GM19099 (cell line): ENCODE results near the gene RWDD4.

Experiments used
- POLR2A ChIP-seq: IDR thresholded peaks from 3 replicates; pipeline ENCODE4 v1.6.1; 2011; ENCODE audit warnings: low read depth; ENCODE audit not compliant: insufficient read length; ENCODE audit errors: extremely low read depth

RWDD4 gene

GRCh38 chr4:183659029-183659871 lies at the start of gene RWDD4, which contains the start of gene TRAPPC11:
RWDD4 (minus strand) TSS chr4:183659185; CDS start chr4:183658952, 233 bp downstream.
TRAPPC11 (plus strand) TSS chr4:183659293; CDS start chr4:183663868, 4,575 bp downstream.
- peak; percentile 55 for TF ChIP-seq POLR2A

- no peak for TF ChIP-seq POLR2A
These were observed 43.5 kb upstream of the RWDD4 start for GRCh38 chr4:183702492-183702891.

DNA sequence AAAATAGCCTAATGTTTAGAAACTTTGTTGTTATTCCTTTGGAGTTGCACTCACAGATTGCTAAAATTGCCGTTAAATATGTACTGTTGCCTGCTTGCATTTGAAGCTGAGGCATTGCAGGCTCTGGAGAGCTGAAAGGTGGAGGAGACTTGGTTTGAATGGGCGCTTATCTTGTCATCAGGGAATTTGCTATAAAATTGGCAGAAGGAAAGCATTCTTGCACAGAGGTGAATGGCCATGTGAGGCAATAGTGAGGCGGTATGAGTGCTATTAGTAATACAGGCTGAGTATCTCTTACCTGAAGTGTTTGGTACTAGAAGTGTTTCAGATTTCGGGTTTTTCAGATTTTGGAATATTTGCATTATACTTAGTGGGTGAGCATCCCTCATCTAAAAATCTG lies 41.4 kb upstream of the RWDD4 start:
- TF ChIP-seq POLR2A: no peak

DNA sequence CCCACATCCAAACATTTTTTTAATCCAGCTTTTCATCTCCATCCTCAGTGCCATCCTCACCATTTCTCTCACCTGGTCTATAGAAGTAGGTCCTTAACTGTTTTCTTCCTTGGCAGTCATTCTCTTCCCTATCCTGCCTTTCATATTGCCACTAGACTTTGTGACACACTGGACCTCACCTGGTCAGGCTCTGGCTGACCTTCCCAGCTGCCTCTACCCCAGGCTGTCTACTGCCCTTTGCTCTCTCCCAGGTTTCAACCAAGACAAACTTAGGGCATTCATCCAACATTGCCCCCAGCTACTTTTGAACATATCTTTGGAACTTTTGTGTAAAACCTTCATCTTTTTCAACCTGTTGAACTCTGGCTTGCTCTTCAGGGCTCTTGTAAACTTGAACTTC lies 39.9 kb upstream of the RWDD4 start:
- no peak for TF ChIP-seq POLR2A

DNA sequence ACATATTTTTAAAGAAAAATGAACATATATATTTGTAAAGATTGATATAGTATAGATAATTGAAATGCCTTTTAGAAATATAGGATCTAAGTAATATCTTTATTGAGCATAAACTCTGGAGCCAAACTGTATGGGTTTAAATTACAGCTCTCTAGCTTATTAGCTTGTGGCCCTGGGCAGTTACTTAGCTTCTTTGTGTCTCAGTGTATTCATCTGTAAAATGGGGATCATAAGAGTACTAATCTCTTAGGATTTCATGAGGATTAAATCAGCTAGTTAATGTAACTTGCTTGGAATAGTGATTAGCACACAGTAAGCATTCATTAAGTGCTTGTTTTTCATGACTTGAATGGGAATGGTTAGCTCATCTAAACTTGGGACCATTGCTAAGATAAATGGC lies 32.9 kb upstream of the RWDD4 start:
- TF ChIP-seq POLR2A: no peak

GRCh38 chr4:183691006-183691405 lies 32.0 kb upstream of the RWDD4 start:
- no peak for TF ChIP-seq POLR2A

- TF ChIP-seq POLR2A: no peak
These were observed 29.2 kb upstream of the RWDD4 start for GRCh38 chr4:183688216-183688615.

- no peak for TF ChIP-seq POLR2A
These were observed 27.5 kb upstream of the RWDD4 start for GRCh38 chr4:183686461-183686860.

GRCh38 chr4:183681119-183681518 lies 22.1 kb upstream of the RWDD4 start:
- no peak for TF ChIP-seq POLR2A

GRCh38 chr4:183675625-183676024 lies 16.6 kb upstream of the RWDD4 start:
- no peak for TF ChIP-seq POLR2A

DNA sequence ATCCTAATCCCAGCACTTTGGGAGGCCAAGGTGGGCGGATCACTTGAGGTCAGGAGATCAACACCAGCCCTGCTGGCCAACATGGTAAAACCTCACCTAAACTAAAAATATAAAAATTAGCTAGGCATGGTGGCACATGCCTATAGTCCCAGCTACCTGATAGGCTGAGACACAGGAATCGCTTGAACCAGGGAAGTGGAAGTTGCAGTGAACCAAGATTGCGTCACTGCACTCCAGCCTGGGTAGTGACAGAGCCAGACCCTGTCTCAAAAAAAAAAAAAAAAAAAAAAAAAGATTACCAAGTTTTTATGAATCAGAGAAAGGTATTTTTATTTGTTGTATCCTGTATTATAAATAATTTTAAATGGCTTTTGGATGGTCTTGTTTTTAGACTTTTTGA lies 15.2 kb upstream of the RWDD4 start:
- TF ChIP-seq POLR2A: no peak

DNA sequence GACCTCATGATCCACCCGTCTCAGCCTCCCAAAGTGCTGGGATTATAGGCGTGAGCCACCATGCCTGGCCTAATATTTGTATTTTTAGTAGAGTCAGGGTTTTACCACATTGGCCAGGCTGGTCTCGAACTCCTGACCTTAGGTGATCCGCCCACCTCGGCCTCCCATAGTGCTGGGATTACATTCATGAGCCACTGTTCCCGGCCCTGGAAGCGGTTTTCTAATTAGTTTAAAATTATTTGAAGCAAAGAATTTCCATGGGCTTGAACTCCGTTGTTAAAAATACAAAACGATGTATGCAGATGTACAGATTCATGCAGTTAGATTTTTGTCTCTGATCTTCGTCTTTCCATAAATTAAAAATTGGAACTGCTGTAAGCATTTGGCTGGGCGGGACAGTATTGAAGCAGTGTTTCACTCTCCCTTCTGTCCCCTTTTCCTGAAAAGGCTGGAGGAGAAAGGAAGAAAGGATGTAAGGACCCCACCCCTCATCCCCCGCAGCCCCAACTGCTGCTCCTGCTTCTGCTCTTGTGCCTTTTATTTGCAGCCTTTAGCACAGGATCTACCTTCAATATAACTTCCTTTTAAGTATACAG lies 12.1 kb upstream of the RWDD4 start:
- no peak for TF ChIP-seq POLR2A

GRCh38 chr4:183670251-183670650 lies 11.3 kb upstream of the RWDD4 start:
- no peak for TF ChIP-seq POLR2A

DNA sequence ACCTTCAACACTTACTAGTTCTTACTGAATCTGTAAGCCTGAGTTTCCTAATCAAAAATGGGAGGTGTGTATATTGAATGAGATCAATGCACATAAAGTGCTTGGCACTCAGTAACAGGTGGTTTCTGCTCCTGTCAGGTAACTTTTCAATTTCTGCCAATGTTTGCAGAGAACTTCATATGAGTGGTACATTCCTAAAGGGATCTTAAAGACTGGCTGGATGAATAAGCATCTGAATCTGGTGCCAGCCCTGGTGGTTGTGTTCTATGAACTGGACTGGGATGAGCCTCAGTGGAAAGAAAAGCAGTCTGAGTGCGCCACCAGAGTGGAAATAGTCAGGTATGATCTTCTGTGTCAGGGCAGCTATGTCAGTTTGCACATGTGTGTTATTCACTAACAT lies 7.1 kb upstream of the RWDD4 start:
- no peak for TF ChIP-seq POLR2A

DNA sequence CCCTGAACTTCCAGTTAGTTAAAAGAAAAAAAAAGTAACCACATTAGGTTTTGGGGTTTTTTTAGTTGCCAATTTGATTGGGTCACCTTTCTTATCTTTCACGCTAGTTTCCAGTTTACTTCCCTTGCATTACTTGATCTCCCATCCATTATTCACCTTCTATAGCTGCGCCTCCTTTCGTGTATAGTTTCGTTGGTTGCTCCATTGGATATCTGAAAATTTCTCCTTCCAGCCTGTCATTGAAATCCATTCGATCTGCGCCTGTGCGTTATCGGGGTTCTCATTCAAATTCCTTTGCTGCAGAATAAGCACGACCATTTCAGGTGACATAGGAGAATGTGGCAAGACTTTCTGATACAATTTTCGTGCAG lies 872 bp upstream of the RWDD4 start:
- no peak for TF ChIP-seq POLR2A

GRCh38 chr4:183658362-183659028 lies 490 bp downstream of the RWDD4 start:
- no peak for TF ChIP-seq POLR2A

DNA sequence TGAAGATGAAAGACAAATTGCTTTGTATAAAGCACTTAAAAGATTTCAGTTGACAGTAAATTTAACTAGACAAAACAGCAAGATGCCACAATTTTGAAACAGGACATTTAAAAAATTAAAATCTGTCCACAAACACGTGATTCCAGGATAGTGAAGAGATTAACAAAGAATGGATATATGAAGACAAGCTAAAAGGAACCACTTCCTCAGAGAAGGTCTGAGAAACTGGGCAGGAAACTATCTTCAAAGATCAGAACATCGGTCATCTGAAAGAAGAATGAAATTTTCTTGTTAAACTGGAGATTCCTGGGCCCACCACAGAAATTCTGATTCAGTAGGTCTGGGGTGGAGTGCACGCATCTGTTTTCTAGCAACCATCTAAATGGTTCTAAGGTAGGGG lies 1.4 kb downstream of the RWDD4 start:
- TF ChIP-seq POLR2A: no peak

- no peak for TF ChIP-seq POLR2A
These were observed 13.7 kb downstream of the RWDD4 start for GRCh38 chr4:183645326-183645725.
